DND-41 (cell line): ENCODE results near the gene SSR4.

Experiments used
- ATAC-seq: fragments of 200-7000 bp; cut with Tn5 transposase; 3 replicates; pipeline ENCODE4 v1.9.1; 2021; ENCODE audit warnings: low read depth; ENCODE audit not compliant: insufficient read depth
- DNase-seq: peaks from one replicate; pipeline ENCODE4 v3.0.0-alpha.2; 2020
- H2AFZ ChIP-seq: 2 replicates; pipeline ENCODE4 v1.6.0; 2012; ENCODE audit warnings: low read depth, low read length
- H3K27ac ChIP-seq: 2 replicates; pipeline ENCODE4 v1.5.1; 2012; ENCODE audit warnings: low read length, inconsistent platforms
- H3K27me3 ChIP-seq: fragments of 200-600 bp; sonication (generic); 2 replicates; pipeline ENCODE4 v1.6.0; 2012; ENCODE audit warnings: low read length, mild to moderate bottlenecking, inconsistent platforms; ENCODE audit not compliant: insufficient read depth, poor library complexity
- H3K36me3 ChIP-seq: 2 replicates; pipeline ENCODE4 v1.5.1; 2012; ENCODE audit warnings: low read length, inconsistent platforms; ENCODE audit not compliant: insufficient read depth
- H3K4me1 ChIP-seq: 2 replicates; pipeline ENCODE4 v1.5.1; 2012; ENCODE audit warnings: mild to moderate bottlenecking, low read length; ENCODE audit not compliant: insufficient read depth
- H3K4me2 ChIP-seq: 2 replicates; pipeline ENCODE4 v1.6.0; 2012; ENCODE audit warnings: mild to moderate bottlenecking, moderate library complexity, low read length, inconsistent platforms; ENCODE audit not compliant: insufficient read depth
- H3K4me3 ChIP-seq, 2 experiments: fragments of 200-600 bp in 1 of 2; shearing (Covaris generic) in 1 of 2; 2 replicates each; pipeline ENCODE4 v1.5.1; 2012 to 2016; ENCODE audit warnings: inconsistent platforms in 2 of 2, low read length in 2 of 2, mild to moderate bottlenecking in 2 of 2, low read depth in 1 of 2, moderate library complexity in 1 of 2
- H3K79me2 ChIP-seq: 2 replicates; pipeline ENCODE4 v1.6.0; 2012; ENCODE audit warnings: low read length, inconsistent platforms; ENCODE audit not compliant: insufficient read depth
- H3K9ac ChIP-seq: 2 replicates; pipeline ENCODE4 v1.6.0; 2012; ENCODE audit warnings: low read depth, mild to moderate bottlenecking, inconsistent platforms, low read length, moderate library complexity
- H3K9me3 ChIP-seq: 2 replicates; pipeline ENCODE4 v1.5.1; 2012; ENCODE audit warnings: low read length, moderate library complexity, mild to moderate bottlenecking, inconsistent platforms; ENCODE audit not compliant: insufficient read depth, severe bottlenecking
- H4K20me1 ChIP-seq: 2 replicates; pipeline ENCODE4 v1.6.0; 2012; ENCODE audit warnings: low read length; ENCODE audit not compliant: insufficient read depth
- EZH2 ChIP-seq: IDR thresholded peaks from 3 replicates; pipeline ENCODE4 v1.6.1; 2012; ENCODE audit warnings: borderline replicate concordance, low read depth, mild to moderate bottlenecking, moderate library complexity, low read length, inconsistent platforms; ENCODE audit not compliant: severe bottlenecking
- TF ChIP-seq, protein P1 (sequence below): IDR thresholded peaks from 2 replicates; pipeline ENCODE4 v1.5.1; 2012; ENCODE audit warnings: borderline replicate concordance, low read length, moderate library complexity, mild to moderate bottlenecking; ENCODE audit not compliant: poor library complexity, severe bottlenecking; ENCODE audit errors: extremely low read depth

Gene SSR4

DNA sequence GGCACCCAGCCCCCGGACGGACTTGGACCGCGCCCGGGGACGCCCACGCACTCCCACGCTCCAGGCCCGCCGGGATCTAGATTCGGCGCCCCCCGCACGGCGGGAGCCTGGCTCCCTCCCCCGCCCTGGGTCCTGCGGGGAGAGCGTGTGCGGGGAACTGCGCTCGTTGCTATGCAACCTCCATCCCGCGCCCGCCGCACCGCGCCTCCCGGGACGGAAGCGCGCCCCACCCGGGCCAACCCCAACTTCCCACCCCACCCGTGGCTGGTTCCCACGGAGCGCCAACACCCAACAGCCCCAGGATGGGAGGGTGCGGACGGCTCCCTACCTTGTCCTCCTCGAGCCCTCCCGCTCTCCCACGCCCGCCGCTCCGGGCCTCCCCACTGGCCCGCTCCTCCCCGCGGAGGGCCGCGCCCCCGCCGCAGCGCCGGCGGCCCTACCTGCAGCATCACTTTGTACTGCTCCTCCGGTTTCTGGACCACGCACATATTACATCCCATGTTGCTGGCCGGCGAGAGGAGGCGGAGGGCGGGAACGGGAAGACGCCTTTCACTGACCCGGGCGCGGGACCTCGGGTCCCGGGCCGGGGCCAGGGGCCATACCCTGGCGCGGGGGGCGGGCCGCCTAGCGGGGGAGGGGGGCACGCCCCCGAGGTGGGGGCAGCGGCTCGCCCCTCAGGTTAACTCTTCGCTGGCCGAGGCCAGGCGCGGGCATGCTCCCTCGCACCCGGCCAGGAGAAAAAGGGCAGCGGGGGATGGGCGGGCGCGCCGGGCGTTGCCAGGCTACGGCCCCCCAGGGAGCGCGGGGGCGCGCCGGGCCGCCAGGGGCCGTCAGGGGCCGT lies 35.6 kb downstream of the SSR4 start, which contains the start of gene PDZD4:
TSS of gene PDZD4 (minus strand) at position 746 of the 841 bp plus-strand sequence. CDS start at position 500, 246 bp downstream.
- TF ChIP-seq, protein P1, sequence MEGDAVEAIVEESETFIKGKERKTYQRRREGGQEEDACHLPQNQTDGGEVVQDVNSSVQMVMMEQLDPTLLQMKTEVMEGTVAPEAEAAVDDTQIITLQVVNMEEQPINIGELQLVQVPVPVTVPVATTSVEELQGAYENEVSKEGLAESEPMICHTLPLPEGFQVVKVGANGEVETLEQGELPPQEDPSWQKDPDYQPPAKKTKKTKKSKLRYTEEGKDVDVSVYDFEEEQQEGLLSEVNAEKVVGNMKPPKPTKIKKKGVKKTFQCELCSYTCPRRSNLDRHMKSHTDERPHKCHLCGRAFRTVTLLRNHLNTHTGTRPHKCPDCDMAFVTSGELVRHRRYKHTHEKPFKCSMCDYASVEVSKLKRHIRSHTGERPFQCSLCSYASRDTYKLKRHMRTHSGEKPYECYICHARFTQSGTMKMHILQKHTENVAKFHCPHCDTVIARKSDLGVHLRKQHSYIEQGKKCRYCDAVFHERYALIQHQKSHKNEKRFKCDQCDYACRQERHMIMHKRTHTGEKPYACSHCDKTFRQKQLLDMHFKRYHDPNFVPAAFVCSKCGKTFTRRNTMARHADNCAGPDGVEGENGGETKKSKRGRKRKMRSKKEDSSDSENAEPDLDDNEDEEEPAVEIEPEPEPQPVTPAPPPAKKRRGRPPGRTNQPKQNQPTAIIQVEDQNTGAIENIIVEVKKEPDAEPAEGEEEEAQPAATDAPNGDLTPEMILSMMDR = no peak
- TF ChIP-seq EZH2 = no peak
- no peaks in the 10 kb centered on the region for H3K9me3 ChIP-seq
- H3K4me3 ChIP-seq = no peak within 1 kb of the TSS
- H3K27me3 ChIP-seq = no peaks in the 10 kb centered on the region
- no peaks in the 10 kb centered on the region for H3K79me2 ChIP-seq
- H3K4me2 ChIP-seq = no peak within 1 kb of the TSS
- ATAC-seq (no peak), DNase-seq (no peak)
- H3K36me3 ChIP-seq = no peaks in the 10 kb centered on the region
- no peak within 1 kb of the TSS for H3K9ac ChIP-seq
- H4K20me1 ChIP-seq = no peaks in the 10 kb centered on the region
- H3K4me1 ChIP-seq = no peaks in the 10 kb centered on the region
- H2AFZ ChIP-seq = no peak within 1 kb of the TSS
- no peak within 1 kb of the TSS for H3K27ac ChIP-seq

GRCh38 chrX:153830640-153831428 lies 36.4 kb downstream of the SSR4 start:
- no peak for DNase-seq
- H3K36me3 ChIP-seq = no peaks in the 10 kb centered on the region
- no peak overlapping the region for H3K9ac ChIP-seq
- H3K4me1 ChIP-seq = no peaks in the 10 kb centered on the region
- H4K20me1 ChIP-seq = no peaks in the 10 kb centered on the region
- H3K4me3 ChIP-seq = no peak overlapping the region
- no peak for ATAC-seq
- H3K27me3 ChIP-seq = no peaks in the 10 kb centered on the region
- no peak overlapping the region for H3K4me2 ChIP-seq
- TF ChIP-seq, protein P1 = no peak
- TF ChIP-seq EZH2 = no peak
- H2AFZ ChIP-seq = no peak overlapping the region
- no peak overlapping the region for H3K27ac ChIP-seq
- no peaks in the 10 kb centered on the region for H3K79me2 ChIP-seq
- H3K9me3 ChIP-seq = no peaks in the 10 kb centered on the region

DNA sequence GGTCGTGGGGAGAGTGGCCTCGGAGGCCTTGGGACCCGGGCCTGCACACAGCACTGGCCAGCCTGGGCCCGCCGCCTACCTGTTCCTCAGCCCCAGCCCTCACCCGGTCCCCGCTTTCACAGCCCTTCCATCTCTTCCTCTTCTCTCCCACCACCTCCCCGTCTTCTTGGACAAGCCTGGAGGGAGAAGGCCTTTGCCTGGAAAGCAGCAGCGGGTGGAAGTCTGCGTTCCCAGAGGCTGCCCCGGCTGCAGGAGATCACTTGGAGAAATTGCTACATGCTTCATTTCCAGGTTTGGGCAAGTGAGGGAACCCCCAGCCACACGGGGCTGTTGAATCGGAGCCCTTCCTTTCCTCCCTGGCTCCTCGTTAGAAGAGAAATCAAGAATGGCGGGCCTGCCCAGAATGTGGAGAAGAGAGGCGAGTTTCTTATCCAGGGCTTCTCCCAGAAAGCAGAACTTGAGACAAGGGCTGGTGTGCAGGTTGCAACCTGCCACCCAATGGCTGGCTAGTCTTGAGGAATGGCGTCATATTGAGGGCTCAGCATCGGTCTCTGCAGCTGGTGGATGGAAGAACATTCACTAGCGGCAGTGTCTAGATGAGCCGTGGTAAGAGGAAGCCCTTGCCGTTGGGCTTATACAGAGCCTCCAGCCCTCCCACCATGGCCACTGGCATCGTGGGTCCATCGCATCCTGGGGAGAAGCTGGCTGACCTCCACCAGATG lies 37.1 kb downstream of the SSR4 start:
- ATAC-seq = no peak
- Histone ChIP-seq H3K4me2 (no peak overlapping the region), H3K79me2 (no peaks in the 10 kb centered on the region)

More for the DNA sequence above, 37.1 kb downstream of the SSR4 start:
- Histone ChIP-seq H3K4me3 (no peak overlapping the region), H3K36me3 (no peaks in the 10 kb centered on the region), H2AFZ (no peak overlapping the region), H4K20me1 (no peaks in the 10 kb centered on the region), H3K9me3 (no peaks in the 10 kb centered on the region), H3K9ac (no peak overlapping the region), H3K27ac (no peak overlapping the region), H3K4me1 (no peaks in the 10 kb centered on the region), H3K27me3 (no peaks in the 10 kb centered on the region)
- no peak for TF ChIP-seq EZH2
- TF ChIP-seq, protein P1 = no peak
- DNase-seq = no peak
